GM12872 (cell line): ENCODE data around the gene PLCB1.

Experiments
- TF ChIP-seq, protein P1 (sequence below): IDR thresholded peaks from 3 replicates; pipeline ENCODE4 v1.5.1; 2011; ENCODE audit warnings: low read depth, mild to moderate bottlenecking, low read length, moderate library complexity; ENCODE audit not compliant: insufficient read depth

Gene PLCB1

GRCh38 chr20:8740265-8740664, 608.2 kb downstream of the PLCB1 start:
- TF ChIP-seq, protein P1, sequence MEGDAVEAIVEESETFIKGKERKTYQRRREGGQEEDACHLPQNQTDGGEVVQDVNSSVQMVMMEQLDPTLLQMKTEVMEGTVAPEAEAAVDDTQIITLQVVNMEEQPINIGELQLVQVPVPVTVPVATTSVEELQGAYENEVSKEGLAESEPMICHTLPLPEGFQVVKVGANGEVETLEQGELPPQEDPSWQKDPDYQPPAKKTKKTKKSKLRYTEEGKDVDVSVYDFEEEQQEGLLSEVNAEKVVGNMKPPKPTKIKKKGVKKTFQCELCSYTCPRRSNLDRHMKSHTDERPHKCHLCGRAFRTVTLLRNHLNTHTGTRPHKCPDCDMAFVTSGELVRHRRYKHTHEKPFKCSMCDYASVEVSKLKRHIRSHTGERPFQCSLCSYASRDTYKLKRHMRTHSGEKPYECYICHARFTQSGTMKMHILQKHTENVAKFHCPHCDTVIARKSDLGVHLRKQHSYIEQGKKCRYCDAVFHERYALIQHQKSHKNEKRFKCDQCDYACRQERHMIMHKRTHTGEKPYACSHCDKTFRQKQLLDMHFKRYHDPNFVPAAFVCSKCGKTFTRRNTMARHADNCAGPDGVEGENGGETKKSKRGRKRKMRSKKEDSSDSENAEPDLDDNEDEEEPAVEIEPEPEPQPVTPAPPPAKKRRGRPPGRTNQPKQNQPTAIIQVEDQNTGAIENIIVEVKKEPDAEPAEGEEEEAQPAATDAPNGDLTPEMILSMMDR, result no peak

DNA sequence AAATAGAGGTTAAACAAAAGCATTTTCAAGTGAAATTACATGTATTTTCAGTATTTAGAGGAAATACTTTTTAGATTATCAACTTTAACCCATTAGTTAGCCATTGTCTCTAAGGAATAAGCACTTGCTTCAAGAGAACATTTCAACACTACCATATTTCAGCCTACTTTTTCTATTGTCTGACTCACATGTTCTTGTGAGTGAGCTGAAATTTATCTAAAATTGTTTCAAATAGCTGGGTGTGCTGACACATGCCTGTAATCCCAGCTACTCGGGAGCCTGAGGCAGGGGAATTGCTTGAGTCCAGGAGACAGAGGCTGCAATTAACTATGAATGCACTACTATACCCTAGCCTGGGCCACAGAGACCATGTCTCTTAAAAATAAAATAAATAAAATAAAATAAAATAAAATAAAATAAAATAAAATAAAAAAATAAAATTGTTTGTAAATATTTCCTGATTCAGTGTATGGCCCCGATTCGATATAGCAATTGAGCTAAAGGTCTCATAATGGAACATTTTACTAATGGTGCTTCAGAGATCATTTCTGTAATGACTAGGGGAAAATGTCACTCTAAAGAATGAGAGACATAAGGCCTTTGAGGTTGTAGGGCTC, 612.3 kb downstream of the PLCB1 start:
- TF ChIP-seq, protein P1, result no peak

DNA sequence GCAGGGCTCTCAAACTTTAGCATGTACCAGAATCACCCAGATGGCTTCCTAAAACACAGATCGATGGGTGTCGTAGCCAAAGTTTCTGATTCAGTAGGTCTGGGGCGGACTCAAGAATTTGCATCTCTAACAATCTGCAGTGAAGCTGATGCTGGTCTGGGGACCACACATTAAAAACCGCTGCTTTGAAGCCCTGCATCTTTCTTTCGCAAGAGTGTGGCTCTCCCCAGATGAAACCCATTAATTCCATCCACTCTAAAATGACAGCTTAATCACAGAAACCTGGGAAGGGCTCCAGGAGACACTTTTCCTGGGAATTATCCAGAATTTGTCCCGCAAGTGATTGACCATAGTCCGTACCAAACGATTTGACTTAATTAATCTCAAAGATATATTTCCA, 617.0 kb downstream of the PLCB1 start:
- TF ChIP-seq, protein P1, result no peak

DNA sequence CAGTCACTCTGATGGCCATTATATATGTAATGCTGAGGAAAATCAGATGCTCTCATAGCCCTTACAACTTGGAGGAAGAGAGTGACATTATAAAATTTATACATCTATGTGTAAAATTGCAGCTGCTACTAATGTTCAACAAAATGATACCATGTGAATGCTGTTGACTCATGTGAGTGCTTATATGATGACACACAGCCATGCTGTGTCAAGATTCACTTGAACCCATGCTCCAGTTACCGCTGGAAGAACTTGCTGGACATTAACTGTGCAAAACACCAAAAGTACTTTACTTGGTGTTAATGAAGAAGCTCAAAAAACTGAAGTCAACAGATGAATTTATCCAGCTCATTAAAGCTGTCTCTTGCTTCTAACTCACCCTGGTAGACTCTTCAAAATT, 617.9 kb downstream of the PLCB1 start:
- TF ChIP-seq, protein P1, result no peak

- TF ChIP-seq, protein P1, result no peak
These were observed 623.5 kb downstream of the PLCB1 start for GRCh38 chr20:8755340-8756118.

- TF ChIP-seq, protein P1, result no peak
These were observed 624.3 kb downstream of the PLCB1 start for GRCh38 chr20:8756410-8756809.

GRCh38 chr20:8757146-8757545, 625.1 kb downstream of the PLCB1 start:
- TF ChIP-seq, protein P1, result no peak
